Rectal smooth muscle tissue (tissue), 1 donor: ENCODE results near the gene PATE2.

ENCODE experiments used
- H3K27ac ChIP-seq: one replicate; pipeline ENCODE4 v1.7.0; 2013; ENCODE audit warnings: low read depth, low read length, inconsistent platforms
- H3K27me3 ChIP-seq: one replicate; pipeline ENCODE4 v1.7.0; 2013; ENCODE audit warnings: low read length; ENCODE audit not compliant: control insufficient read depth, insufficient read depth
- H3K36me3 ChIP-seq: one replicate; pipeline ENCODE4 v1.7.0; 2013; ENCODE audit warnings: low read length; ENCODE audit not compliant: control insufficient read depth, insufficient read depth
- H3K4me1 ChIP-seq: one replicate; pipeline ENCODE4 v1.7.0; 2013; ENCODE audit warnings: low read length; ENCODE audit not compliant: control insufficient read depth, insufficient read depth
- H3K4me3 ChIP-seq: one replicate; pipeline ENCODE4 v1.7.0; 2013; ENCODE audit warnings: low read length
- H3K9ac ChIP-seq: one replicate; pipeline ENCODE4 v1.7.0; 2013; ENCODE audit warnings: low read length

The PATE2 gene

DNA sequence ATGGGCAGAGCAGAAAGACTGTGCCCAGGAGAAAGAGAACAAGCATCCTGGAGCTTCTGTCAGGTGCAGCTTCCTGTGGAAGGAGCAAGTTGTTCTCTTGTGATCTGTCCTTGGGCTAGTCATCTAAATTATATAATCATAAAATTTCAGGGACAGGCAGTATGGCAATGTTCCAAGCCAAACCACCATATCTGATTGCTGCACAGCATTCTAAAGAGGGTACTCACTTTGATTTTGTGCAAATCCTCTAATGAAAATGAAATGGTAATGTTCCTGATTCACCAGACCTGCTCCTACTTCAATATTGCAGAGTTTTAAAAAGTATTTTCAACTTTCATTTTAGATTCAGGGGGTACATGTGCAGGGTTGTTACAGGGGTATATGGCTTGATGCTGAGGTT is at the start of gene PATE2:
Gene PATE2, minus strand, starts transcription at position 101 of the 400 bp plus-strand sequence. Its CDS starts 55 bp downstream, at position 46.
- Histone ChIP-seq H3K36me3 (no peaks in the 10 kb centered on the region), H3K9ac (no peak within 1 kb of the TSS), H3K27me3 (no peaks in the 10 kb centered on the region), H3K4me3 (no peak within 1 kb of the TSS), H3K4me1 (no peaks in the 10 kb centered on the region), H3K27ac (no peak within 1 kb of the TSS)

DNA sequence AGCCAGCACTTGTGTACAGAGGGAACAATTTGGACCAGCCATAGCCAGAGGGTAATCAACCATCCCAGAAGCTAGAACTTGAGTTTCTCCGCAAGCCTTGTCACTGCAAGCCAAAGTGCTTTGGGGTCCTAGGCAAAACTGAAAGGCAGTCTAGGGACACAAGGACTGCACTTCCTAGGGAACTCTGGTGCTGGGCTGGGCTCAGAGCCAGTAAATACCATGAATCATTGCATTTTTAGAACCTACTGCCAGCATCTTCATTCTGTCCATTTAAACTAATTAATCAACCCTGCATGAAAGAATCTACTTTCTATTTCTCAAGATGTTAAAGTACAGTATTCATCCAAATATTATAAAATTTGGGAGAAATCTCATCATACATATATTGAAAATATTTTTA is 29.3 kb upstream of the PATE2 start:
- no peaks in the 10 kb centered on the region for H3K36me3 ChIP-seq
- no peak overlapping the region for H3K9ac ChIP-seq
- H3K4me3 ChIP-seq = no peak overlapping the region
- no peaks in the 10 kb centered on the region for H3K27me3 ChIP-seq
- no peaks in the 10 kb centered on the region for H3K4me1 ChIP-seq
- H3K27ac ChIP-seq = no peak overlapping the region

DNA sequence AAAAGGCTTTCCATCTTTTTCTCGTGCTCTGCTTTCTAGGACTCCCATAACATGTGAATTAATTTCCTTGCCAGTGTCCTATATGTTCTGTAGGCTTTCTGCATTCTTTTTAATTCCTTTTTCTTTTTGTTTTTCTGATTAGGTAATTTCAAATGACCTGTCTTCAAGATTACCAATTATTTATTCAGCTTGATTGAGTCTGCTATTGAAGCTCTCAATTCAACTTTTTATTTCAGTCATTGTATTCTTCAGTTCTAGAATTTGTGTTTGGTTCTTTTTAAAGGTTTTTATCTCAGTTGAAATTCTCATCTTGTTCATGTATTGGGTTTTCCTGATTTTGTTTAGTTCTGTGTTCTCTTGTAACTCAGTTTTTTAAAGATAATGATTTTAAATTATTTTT is 23.8 kb upstream of the PATE2 start:
- Histone ChIP-seq H3K4me1 (no peaks in the 10 kb centered on the region), H3K27me3 (no peaks in the 10 kb centered on the region), H3K36me3 (no peaks in the 10 kb centered on the region), H3K9ac (no peak overlapping the region), H3K27ac (no peak overlapping the region), H3K4me3 (no peak overlapping the region)

DNA sequence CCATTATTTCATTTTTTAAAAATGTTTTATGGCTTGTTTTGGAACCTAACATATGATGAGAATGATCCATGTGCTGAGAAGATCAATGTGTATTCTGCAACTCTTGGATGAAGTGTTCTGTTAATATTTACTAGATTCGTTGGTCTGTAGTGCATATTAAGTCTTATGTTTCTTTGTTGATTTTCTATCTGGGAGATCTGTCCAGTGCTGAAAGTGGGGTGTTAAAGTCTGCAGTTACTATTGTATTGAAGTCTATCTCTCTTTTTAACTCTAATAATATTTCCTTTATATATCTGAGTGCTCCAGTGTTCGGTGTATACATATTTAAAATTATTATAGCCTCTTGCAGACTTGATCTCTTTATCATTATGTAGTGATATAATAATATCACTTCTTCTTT is 21.2 kb upstream of the PATE2 start:
- no peak overlapping the region for H3K27ac ChIP-seq
- H3K4me3 ChIP-seq = no peak overlapping the region
- H3K4me1 ChIP-seq = no peaks in the 10 kb centered on the region
- no peak overlapping the region for H3K9ac ChIP-seq
- H3K27me3 ChIP-seq = no peaks in the 10 kb centered on the region
- no peaks in the 10 kb centered on the region for H3K36me3 ChIP-seq

DNA sequence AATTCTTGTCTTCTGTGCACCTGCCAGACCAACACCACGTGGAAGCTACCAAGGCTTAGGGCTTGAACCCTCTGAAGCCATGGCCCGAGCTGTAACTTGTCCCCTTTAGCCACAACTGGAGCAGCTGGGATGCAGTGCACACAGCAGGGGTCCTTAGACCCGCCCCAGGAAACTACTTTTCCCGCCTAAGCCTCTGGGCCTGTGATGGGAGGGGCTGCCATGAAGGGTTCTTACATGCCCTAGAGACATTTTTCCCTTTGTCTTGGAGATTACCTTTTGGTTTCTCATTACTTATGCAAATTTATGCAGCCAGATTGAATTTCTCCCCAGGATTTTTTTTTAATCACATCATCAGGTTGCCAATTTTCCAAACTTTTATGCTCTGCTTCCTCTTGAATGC is 19.0 kb upstream of the PATE2 start:
- no peaks in the 10 kb centered on the region for H3K27me3 ChIP-seq
- H3K27ac ChIP-seq = no peak overlapping the region
- no peak overlapping the region for H3K4me3 ChIP-seq
- no peak overlapping the region for H3K9ac ChIP-seq
- H3K4me1 ChIP-seq = no peaks in the 10 kb centered on the region
- H3K36me3 ChIP-seq = no peaks in the 10 kb centered on the region

DNA sequence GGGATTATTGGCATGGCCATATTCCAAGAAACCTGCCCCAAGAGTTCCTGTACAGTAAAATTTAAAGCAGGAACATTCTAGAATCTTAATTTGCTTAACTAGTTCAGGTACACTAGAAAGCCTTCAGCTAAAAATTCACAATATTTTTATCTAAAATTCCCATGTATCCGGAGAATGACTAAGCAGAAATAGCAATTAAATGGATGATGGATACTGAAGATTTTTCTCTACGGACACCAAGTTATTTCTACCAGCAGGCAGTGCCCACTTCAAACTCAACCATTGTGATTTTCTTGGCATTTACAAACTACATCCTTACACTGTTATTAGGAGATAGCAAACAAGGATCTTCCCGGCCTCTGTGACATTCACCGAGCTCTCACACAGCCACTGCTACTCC is 12.2 kb upstream of the PATE2 start:
- no peak overlapping the region for H3K27ac ChIP-seq
- no peaks in the 10 kb centered on the region for H3K36me3 ChIP-seq
- H3K4me1 ChIP-seq = no peaks in the 10 kb centered on the region
- no peak overlapping the region for H3K9ac ChIP-seq
- H3K4me3 ChIP-seq = no peak overlapping the region
- H3K27me3 ChIP-seq = no peaks in the 10 kb centered on the region

DNA sequence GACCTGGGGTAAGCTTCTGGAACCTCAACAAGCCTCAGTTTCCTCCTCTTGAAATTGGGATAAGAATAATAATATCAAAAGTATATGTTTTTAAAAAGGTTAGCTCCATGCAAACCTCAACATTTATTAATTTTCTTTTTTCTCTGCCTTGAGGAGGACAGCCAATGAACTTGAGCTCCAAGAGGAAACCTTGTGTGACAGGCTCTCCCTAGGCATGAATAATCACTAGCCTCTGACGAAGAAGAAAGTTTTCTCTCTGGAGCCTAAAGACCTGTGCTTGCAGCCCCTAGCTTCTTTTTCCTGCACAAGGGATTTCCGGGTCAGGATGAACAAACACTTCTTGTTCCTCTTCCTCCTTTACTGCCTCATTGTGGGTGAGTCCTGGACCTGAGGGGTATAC is 9.2 kb upstream of the PATE2 start, which contains the start of gene PATE3:
Gene PATE3, plus strand, starts transcription at position 301 of the 400 bp plus-strand sequence. Its CDS starts 25 bp downstream, at position 326.
- Histone ChIP-seq H3K27me3 (no peaks in the 10 kb centered on the region), H3K4me3 (no peak within 1 kb of the TSS), H3K36me3 (no peaks in the 10 kb centered on the region), H3K9ac (no peak within 1 kb of the TSS), H3K27ac (no peak within 1 kb of the TSS), H3K4me1 (no peaks in the 10 kb centered on the region)

DNA sequence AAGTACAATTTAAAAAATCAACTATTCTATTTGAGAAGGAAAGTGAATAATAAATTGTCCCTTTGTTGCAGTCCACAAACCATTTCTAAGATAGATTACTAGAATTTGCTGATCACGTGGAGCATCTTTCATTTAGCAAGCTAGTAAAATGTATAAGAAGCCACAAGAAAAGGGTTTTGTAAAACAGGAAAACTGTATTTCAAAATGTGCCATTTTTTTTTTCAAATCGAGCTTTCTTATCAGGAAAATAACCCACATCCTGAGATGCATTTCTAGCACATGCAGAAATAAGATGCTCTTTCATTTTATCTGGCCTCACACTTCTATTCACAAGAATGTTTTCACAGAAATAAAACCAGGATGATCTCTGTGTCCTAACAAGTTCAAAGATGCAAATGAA is 6.0 kb upstream of the PATE2 start:
- H3K9ac ChIP-seq = no peak overlapping the region
- no peaks in the 10 kb centered on the region for H3K36me3 ChIP-seq
- H3K27me3 ChIP-seq = no peaks in the 10 kb centered on the region
- no peak overlapping the region for H3K4me3 ChIP-seq
- no peak overlapping the region for H3K27ac ChIP-seq
- H3K4me1 ChIP-seq = no peaks in the 10 kb centered on the region

DNA sequence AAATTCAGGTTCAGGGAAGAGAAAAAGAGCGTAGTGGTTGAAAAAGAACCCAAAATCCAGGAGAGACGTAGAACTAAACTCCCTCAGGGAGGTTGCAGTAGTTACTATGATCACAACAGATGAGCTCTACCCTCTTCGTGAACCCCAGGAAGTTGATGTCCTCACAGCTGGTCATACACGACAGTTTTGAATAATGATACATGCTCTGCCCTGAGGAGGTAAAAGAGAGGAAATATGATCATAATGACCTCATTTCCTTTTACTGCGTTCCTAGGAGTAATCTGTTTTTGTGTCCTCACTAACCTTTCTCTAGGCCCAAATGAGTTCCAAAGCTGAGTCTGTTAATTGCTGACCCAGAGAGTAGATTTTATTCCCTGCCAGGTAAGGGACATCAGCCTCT is 1.3 kb downstream of the PATE2 start:
- Histone ChIP-seq H3K4me1 (no peaks in the 10 kb centered on the region), H3K36me3 (no peaks in the 10 kb centered on the region), H3K4me3 (no peak overlapping the region), H3K27me3 (no peaks in the 10 kb centered on the region), H3K27ac (no peak overlapping the region), H3K9ac (no peak overlapping the region)

DNA sequence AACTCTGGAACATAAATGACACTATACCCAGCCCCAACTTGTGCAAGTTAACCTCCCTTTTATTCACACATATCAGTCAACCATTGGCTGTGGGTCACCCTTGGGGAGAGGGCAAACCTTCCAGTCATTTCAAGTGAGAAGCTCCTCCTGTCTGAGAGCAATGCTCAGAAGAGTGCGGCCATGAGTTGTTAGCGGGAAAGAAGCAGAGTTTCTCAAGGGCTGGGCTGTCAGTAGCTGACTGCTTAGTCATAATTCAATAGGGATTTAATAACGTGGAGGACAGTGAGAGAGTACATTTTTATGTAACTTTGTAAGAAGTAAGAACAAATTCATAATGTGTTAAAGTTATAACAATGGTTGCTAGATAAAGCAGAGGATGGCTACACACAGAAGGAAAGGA is 5.1 kb downstream of the PATE2 start:
- Histone ChIP-seq H3K4me1 (no peaks in the 10 kb centered on the region), H3K27me3 (no peaks in the 10 kb centered on the region), H3K4me3 (no peak overlapping the region), H3K27ac (no peak overlapping the region), H3K9ac (no peak overlapping the region), H3K36me3 (no peaks in the 10 kb centered on the region)

DNA sequence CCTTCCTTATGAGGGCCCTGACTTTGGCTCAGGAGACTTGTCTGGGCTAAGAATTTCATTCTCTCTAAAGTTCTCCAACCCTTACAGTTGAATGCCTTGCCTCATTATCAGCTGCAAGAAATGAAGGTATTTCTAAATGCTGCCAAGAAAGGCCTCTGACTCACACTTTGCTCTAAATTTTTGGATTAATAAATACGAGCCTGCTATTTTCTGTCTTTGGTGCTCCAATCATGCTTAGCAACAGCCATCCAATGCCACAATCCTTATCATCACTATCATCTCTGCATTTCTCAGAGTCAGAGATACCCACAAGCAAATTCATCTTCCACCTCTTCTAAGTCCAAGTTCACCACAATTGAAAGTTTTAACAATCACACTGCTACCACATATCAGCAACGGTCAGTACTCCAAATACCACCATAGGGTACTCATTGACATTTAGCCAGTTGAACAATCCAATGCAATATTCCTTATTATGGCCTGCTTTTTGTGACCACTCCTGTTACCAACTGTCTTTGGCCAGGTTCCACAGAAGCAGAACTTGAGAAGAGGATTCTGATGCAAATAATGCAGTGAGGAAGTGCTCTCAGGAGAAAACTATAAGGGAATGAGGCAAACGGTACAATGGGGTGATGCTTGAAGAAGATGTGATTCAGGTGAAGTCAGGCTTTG is 5.7 kb downstream of the PATE2 start:
- Histone ChIP-seq H3K27ac (no peak overlapping the region), H3K4me1 (no peaks in the 10 kb centered on the region), H3K4me3 (no peak overlapping the region), H3K36me3 (no peaks in the 10 kb centered on the region), H3K9ac (no peak overlapping the region), H3K27me3 (no peaks in the 10 kb centered on the region)

DNA sequence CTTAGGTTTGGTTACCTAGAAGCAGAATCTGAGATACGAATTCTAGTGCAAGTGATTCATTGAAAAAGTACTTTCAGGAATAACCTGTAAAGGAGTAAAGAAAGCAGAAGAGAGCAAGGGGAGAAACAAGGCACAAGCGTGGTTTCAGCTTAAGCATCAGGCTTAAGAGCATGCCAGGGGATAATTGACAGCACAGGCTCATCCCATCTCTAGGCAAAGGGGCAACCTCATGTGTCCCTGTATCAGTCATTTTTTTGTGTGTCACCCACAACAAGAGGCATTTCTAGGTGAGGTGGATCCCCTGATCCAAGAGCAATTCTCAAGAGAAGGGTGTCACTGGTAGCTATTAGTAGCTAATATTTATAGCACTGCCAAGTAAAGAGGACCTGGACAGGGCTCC is 8.0 kb downstream of the PATE2 start:
- Histone ChIP-seq H3K4me1 (no peaks in the 10 kb centered on the region), H3K27me3 (no peaks in the 10 kb centered on the region), H3K4me3 (no peak overlapping the region), H3K27ac (no peak overlapping the region), H3K36me3 (no peaks in the 10 kb centered on the region), H3K9ac (no peak overlapping the region)

DNA sequence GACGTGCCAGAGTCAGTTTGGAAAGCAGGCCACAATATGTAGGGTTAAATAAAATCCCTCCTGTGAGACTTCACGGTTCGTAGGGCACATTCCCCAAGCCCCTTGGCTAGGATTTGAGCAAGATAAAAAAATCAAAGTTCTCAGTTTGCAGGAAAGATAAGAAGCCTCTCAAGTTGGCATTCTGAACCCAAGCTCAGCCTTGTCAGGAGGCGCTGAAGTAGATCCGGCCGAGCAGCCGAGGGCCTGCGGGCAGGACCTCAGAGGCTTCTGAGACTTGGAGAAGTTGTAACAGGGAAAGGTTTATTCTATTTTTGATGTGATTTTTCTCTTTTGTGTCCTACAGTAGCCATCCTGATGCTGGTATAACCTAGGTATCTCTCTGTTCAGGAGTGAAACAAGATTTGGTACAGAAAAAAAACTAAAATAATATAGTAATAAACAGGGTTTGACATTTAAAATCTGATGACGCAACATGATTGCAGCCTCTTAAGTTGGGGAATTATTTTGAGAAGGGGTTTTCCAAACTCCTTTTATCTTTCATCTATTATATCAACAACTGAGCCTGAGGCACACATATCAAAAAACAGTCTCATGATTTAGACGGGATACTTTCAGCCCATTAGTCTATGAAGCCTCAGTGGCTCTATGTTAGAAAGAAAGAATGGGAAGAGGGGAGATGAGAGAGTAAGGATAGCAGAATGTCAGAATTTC is 10.1 kb downstream of the PATE2 start:
- Histone ChIP-seq H3K36me3 (no peaks in the 10 kb centered on the region), H3K9ac (no peak overlapping the region), H3K27ac (no peak overlapping the region), H3K4me3 (no peak overlapping the region), H3K4me1 (no peaks in the 10 kb centered on the region), H3K27me3 (no peaks in the 10 kb centered on the region)
